IMR-90 (cell line): ENCODE results near the gene GIMAP1.
"Not testable (repeated sequence)": the region's sequence is repeated elsewhere in the genome, so short reads cannot be mapped to it uniquely, and the experiment has no call there.

Experiments
- CEBPB ChIP-seq: IDR thresholded peaks from 2 replicates; pipeline ENCODE4 v1.6.1; 2012; ENCODE audit warnings: low read depth, low read length, improper control_type of control experiment
- ELK1 ChIP-seq: fragments of 150-350 bp; IDR thresholded peaks from 2 replicates; pipeline ENCODE4 v1.6.1; 2016; ENCODE audit warnings: low read depth, mild to moderate bottlenecking, low read length, moderate library complexity, borderline replicate concordance
- FOS ChIP-seq: fragments of 150-350 bp; IDR thresholded peaks from 2 replicates; pipeline ENCODE4 v1.6.1; 2016; ENCODE audit warnings: low read depth, low read length
- MAFK ChIP-seq: IDR thresholded peaks from 2 replicates; pipeline ENCODE4 v1.6.1; 2012; ENCODE audit warnings: low read depth, low read length, improper control_type of control experiment
- MXI1 ChIP-seq: IDR thresholded peaks from 2 replicates; pipeline ENCODE4 v1.6.1; 2012; ENCODE audit warnings: low read depth, mild to moderate bottlenecking, low read length, moderate library complexity, borderline replicate concordance
- POLR2A ChIP-seq: IDR thresholded peaks from 2 replicates; pipeline ENCODE4 v1.6.1; 2012; ENCODE audit warnings: mild to moderate bottlenecking, low read depth, low read length
- RCOR1 ChIP-seq: IDR thresholded peaks from 2 replicates; pipeline ENCODE4 v1.6.1; 2012; ENCODE audit warnings: mild to moderate bottlenecking, low read length, improper control_type of control experiment; ENCODE audit not compliant: insufficient replicate concordance
- USF2 ChIP-seq: fragments of 150-350 bp; IDR thresholded peaks from 2 replicates; pipeline ENCODE4 v1.6.1; 2017; ENCODE audit warnings: mild to moderate bottlenecking, antibody characterized with exemption, low read length, low read depth
- TF ChIP-seq, protein P1 (sequence below): conservative IDR thresholded peaks from 2 replicates; pipeline ENCODE4 v1.5.1; 2012; ENCODE audit warnings: mild to moderate bottlenecking, low read depth, low read length, improper control_type of control experiment

GRCh38 chr7:150678601-150679000 lies 37.8 kb upstream of the GIMAP1 start:
- TF ChIP-seq, protein P1, sequence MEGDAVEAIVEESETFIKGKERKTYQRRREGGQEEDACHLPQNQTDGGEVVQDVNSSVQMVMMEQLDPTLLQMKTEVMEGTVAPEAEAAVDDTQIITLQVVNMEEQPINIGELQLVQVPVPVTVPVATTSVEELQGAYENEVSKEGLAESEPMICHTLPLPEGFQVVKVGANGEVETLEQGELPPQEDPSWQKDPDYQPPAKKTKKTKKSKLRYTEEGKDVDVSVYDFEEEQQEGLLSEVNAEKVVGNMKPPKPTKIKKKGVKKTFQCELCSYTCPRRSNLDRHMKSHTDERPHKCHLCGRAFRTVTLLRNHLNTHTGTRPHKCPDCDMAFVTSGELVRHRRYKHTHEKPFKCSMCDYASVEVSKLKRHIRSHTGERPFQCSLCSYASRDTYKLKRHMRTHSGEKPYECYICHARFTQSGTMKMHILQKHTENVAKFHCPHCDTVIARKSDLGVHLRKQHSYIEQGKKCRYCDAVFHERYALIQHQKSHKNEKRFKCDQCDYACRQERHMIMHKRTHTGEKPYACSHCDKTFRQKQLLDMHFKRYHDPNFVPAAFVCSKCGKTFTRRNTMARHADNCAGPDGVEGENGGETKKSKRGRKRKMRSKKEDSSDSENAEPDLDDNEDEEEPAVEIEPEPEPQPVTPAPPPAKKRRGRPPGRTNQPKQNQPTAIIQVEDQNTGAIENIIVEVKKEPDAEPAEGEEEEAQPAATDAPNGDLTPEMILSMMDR, result not testable (repeated sequence)
- not testable (repeated sequence) for TF ChIP-seq MAFK, POLR2A, CEBPB, RCOR1, FOS, MXI1, USF2, ELK1
